C4-2B (cell line): ENCODE results near the gene SMIM5.

Experiments
- H3K27ac ChIP-seq: fragments of 450-650 bp; 2 replicates; pipeline ENCODE4 v1.5.1; 2017
- ZFX ChIP-seq: fragments of 450-650 bp; IDR thresholded peaks from 2 replicates; pipeline ENCODE4 v1.6.1; 2017
- TF ChIP-seq, protein P1 (sequence below): fragments of 450-650 bp; conservative IDR thresholded peaks from 2 replicates; pipeline ENCODE4 v1.5.1; 2017; ENCODE audit warnings: mild to moderate bottlenecking

The SMIM5 gene

DNA sequence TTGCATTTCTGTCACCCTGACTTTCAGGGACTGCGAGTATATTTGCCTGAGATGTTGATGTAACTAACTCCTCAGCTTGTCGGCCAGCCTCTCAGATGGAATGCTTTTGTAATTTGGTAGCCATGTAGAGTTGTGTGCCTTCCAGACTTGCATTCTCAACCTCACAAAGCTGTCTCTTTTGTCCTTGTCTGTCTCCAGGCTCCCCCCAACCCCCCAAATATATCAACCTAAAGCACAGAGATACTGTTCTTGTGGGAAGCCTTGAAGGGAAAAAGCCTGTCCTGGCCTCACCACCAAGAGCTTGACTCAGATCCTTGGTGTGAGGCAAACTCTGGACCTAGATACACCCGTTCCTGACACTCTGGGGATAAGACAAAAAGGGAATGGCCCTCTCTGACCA lies 52.3 kb downstream of the SMIM5 start:
- H3K27ac ChIP-seq: no peak overlapping the region
- TF ChIP-seq ZFX: no peak
- TF ChIP-seq, protein P1, sequence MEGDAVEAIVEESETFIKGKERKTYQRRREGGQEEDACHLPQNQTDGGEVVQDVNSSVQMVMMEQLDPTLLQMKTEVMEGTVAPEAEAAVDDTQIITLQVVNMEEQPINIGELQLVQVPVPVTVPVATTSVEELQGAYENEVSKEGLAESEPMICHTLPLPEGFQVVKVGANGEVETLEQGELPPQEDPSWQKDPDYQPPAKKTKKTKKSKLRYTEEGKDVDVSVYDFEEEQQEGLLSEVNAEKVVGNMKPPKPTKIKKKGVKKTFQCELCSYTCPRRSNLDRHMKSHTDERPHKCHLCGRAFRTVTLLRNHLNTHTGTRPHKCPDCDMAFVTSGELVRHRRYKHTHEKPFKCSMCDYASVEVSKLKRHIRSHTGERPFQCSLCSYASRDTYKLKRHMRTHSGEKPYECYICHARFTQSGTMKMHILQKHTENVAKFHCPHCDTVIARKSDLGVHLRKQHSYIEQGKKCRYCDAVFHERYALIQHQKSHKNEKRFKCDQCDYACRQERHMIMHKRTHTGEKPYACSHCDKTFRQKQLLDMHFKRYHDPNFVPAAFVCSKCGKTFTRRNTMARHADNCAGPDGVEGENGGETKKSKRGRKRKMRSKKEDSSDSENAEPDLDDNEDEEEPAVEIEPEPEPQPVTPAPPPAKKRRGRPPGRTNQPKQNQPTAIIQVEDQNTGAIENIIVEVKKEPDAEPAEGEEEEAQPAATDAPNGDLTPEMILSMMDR: no peak

GRCh38 chr17:75688209-75688825 lies 55.1 kb downstream of the SMIM5 start:
- TF ChIP-seq ZFX: no peak
- H3K27ac ChIP-seq: no peak overlapping the region

- H3K27ac ChIP-seq: no peak overlapping the region
- TF ChIP-seq, protein P1: no peak
- no peak for TF ChIP-seq ZFX
Observed at GRCh38 chr17:75689441-75689873, 56.2 kb downstream of the SMIM5 start.
